Right forelimb (tissue), 1 donor: Measurements from ENCODE around the gene RTP5.
"Not testable (repeated sequence)": the region's sequence is repeated elsewhere in the genome, so short reads cannot be mapped to it uniquely, and the experiment has no call there.

ENCODE experiments used
- DNase-seq: peaks from one replicate; pipeline ENCODE4 v3.0.0-alpha.2; 2018

The RTP5 gene

GRCh38 chr2:241904011-241904718, 34.6 kb downstream of the RTP5 start:
- no peak for DNase-seq

- no peak for DNase-seq
These were observed 35.5 kb downstream of the RTP5 start for GRCh38 chr2:241904791-241905710.

GRCh38 chr2:241905716-241906377, 36.3 kb downstream of the RTP5 start:
- DNase-seq = no peak

GRCh38 chr2:241906378-241906770, 36.8 kb downstream of the RTP5 start:
- DNase-seq = not testable (repeated sequence)

GRCh38 chr2:241906826-241907570, 37.5 kb downstream of the RTP5 start:
- DNase-seq = no peak

GRCh38 chr2:241907831-241908230, 38.3 kb downstream of the RTP5 start:
- not testable (repeated sequence) for DNase-seq

GRCh38 chr2:241908686-241909420, 39.3 kb downstream of the RTP5 start:
- no peak for DNase-seq

- no peak for DNase-seq
These were observed 40.2 kb downstream of the RTP5 start for GRCh38 chr2:241909769-241910168.

- no peak for DNase-seq
These were observed 41.3 kb downstream of the RTP5 start for GRCh38 chr2:241910604-241911520.

- DNase-seq = no peak
These were observed 42.0 kb downstream of the RTP5 start for GRCh38 chr2:241911551-241911950.

- DNase-seq = no peak
These were observed 42.6 kb downstream of the RTP5 start for GRCh38 chr2:241912021-241912555.

GRCh38 chr2:241913703-241914102, 44.2 kb downstream of the RTP5 start:
- no peak for DNase-seq

- DNase-seq = no peak
These were observed 45.0 kb downstream of the RTP5 start for GRCh38 chr2:241914542-241914941.

- DNase-seq = not testable (repeated sequence)
These were observed 52.1 kb downstream of the RTP5 start for GRCh38 chr2:241921631-241922030.

- no peak for DNase-seq
These were observed 52.9 kb downstream of the RTP5 start for GRCh38 chr2:241922411-241922810.

GRCh38 chr2:241922816-241923601, 53.5 kb downstream of the RTP5 start:
- not testable (repeated sequence) for DNase-seq
